Heart left ventricle (tissue), 13 donors: ENCODE data around the gene MYO16.

Source experiments
- CTCF ChIP-seq, 12 donors: fragments of 200-600 bp; sonication (generic) in 4 of 12; IDR thresholded peaks; one replicate each; pipeline versions ENCODE4 v1.5.0 to v1.8.0; 2018 to 2022; ENCODE audit warnings: antibody characterized with exemption in 12 of 12, mild to moderate bottlenecking in 5 of 12
- POLR2A ChIP-seq, 2 donors: fragments of 450-650 bp; IDR thresholded peaks; one replicate each; pipeline ENCODE4 v1.6.1; 2017; ENCODE audit warnings: antibody characterized with exemption in 2 of 2, mild to moderate bottlenecking in 2 of 2, moderate library complexity in 2 of 2
- donor health status: ischemic (EF 13 %, LVEDD 7.1; RV severe dilation, severe dysfunction).
- donor health status: DM: no; HTN: yes; CAD: no.
- donor health status: DM: no; HTN: no; CAD: no.
- donor health status: ischemic (EF 25% LVEDD 6.9; RV normal size, moderate dysfunction).
- donor health status: ischemic (EF 25% LVEDD 5.7; RV mildly dilated, moderate dysfunction).
- donor health status: ischemic (EF 35%, LVEDD 5.7; RV mildly dilated, moderate dysfunction).
- donor health status: nonischemic (EF 11% LVEDD 7.7; RV severe dilation, severe dysfunction).
- donor health status: DM: yes; HTN: yes; CAD: no.
- donor health status: PGD.
- donor health status: ischemic (EF 29% LVEDD 5.4; RV normal size, mild dysfunction).
- donor health status: nonischemic (EF 23%, LVEDD 6.1; RV moderate dilation, normal function).

GRCh38 chr13:109198585-109198984 is 569.2 kb downstream of the MYO16 start:
- TF ChIP-seq CTCF (IDR thresholded peaks at IDR 0.05) (no peak), POLR2A (IDR thresholded peaks at IDR 0.05) (no peak)
